ENCODE results near the gene HDGFL2. TPM values are rescaled to one million over a fixed set of nuclear protein-coding genes. Genes with fewer than 3 reads are reported as not detected.

Gene HDGFL2
- total RNA-seq, 1 donor from 2014 or later, result 92.6 TPM

- DNase-seq (ENCODE audit: low spot score, unreplicated experiment), result no peak
- peak; percentile 17 for TF ChIP-seq CTCF (IDR thresholded peaks at IDR 0.05; ENCODE audit: unreplicated experiment)
- Mint-ChIP-seq H3K27me3 (no peaks in the 10 kb centered on the region), H3K27ac (no peak overlapping the region), H3K4me1 (ENCODE audit: low read depth) (no peaks in the 10 kb centered on the region), H3K9me3 (ENCODE audit: low read depth) (no peaks in the 10 kb centered on the region), H3K4me3 (ENCODE audit: low read depth) (no peak overlapping the region), H3K36me3 (ENCODE audit: insufficient read depth) (peaks cover 6% of the 10 kb centered on the region)
These were observed 23.4 kb downstream of the HDGFL2 start for GRCh38 chr19:4495471-4495870.

DNA sequence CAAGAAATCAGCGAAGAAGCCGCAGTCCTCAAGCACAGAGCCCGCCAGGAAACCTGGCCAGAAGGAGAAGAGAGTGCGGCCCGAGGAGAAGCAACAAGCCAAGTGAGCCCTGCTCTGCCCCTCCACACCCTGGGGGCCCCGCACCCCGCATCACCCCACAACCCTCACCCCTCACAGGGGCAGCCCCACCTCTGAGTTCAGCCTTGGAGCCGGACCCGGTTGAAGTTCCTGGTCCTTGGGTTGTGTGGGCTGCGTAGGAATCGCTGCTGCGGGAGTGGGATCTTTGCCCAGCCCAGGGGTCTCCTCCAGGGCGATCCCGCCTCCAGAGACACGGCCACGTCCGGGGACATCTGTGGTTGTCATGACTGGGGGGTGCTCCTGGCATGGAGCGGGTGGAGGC, 24.2 kb downstream of the HDGFL2 start:
- peaks cover 6% of the 10 kb centered on the region for H3K36me3 Mint-ChIP-seq (ENCODE audit: insufficient read depth)
- no peak overlapping the region for H3K27ac Mint-ChIP-seq
- H3K4me1 Mint-ChIP-seq (ENCODE audit: low read depth), result no peaks in the 10 kb centered on the region
- H3K4me3 Mint-ChIP-seq (ENCODE audit: low read depth), result no peak overlapping the region
- H3K9me3 Mint-ChIP-seq (ENCODE audit: low read depth), result no peaks in the 10 kb centered on the region
- H3K27me3 Mint-ChIP-seq, result no peaks in the 10 kb centered on the region
- DNase-seq (ENCODE audit: low spot score, unreplicated experiment), result no peak
- no peak for TF ChIP-seq CTCF (IDR thresholded peaks at IDR 0.05; ENCODE audit: unreplicated experiment)

GRCh38 chr19:4497770-4498389, 25.8 kb downstream of the HDGFL2 start:
- Mint-ChIP-seq H3K36me3 (ENCODE audit: insufficient read depth) (peaks cover 6% of the 10 kb centered on the region), H3K4me3 (ENCODE audit: low read depth) (no peak overlapping the region), H3K27me3 (no peaks in the 10 kb centered on the region), H3K9me3 (ENCODE audit: low read depth) (no peaks in the 10 kb centered on the region), H3K27ac (no peak overlapping the region), H3K4me1 (ENCODE audit: low read depth) (no peaks in the 10 kb centered on the region)
- no peak for DNase-seq (ENCODE audit: low spot score, unreplicated experiment)
- TF ChIP-seq CTCF (IDR thresholded peaks at IDR 0.05; ENCODE audit: unreplicated experiment), result no peak

- no peak overlapping the region for H3K4me3 Mint-ChIP-seq (ENCODE audit: low read depth)
- no peaks in the 10 kb centered on the region for H3K4me1 Mint-ChIP-seq (ENCODE audit: low read depth)
- no peaks in the 10 kb centered on the region for H3K9me3 Mint-ChIP-seq (ENCODE audit: low read depth)
- DNase-seq (ENCODE audit: low spot score, unreplicated experiment), result no peak
- H3K27me3 Mint-ChIP-seq, result no peaks in the 10 kb centered on the region
- no peak for TF ChIP-seq CTCF (IDR thresholded peaks at IDR 0.05; ENCODE audit: unreplicated experiment)
- no peak overlapping the region for H3K27ac Mint-ChIP-seq
- peaks cover 6% of the 10 kb centered on the region for H3K36me3 Mint-ChIP-seq (ENCODE audit: insufficient read depth)
These were observed 26.6 kb downstream of the HDGFL2 start for GRCh38 chr19:4498694-4499093.

DNA sequence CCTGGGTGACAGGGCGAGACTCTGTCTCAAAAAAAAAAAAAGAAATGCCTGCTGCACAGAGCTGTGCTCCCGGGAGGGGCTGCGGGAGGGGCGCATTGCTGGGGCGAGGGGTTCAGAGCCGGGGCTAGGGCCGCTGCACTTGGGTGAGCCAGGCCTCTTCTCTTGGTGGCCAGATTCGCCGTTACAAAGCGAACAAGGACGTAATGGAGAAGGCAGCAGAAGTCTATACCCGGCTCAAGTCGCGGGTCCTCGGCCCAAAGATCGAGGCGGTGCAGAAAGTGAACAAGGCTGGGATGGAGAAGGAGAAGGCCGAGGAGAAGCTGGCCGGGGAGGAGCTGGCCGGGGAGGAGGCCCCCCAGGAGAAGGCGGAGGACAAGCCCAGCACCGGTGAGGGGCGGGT, 27.2 kb downstream of the HDGFL2 start:
- Mint-ChIP-seq H3K36me3 (ENCODE audit: insufficient read depth) (peaks cover 6% of the 10 kb centered on the region), H3K27ac (no peak overlapping the region), H3K4me1 (ENCODE audit: low read depth) (no peaks in the 10 kb centered on the region), H3K4me3 (ENCODE audit: low read depth) (no peak overlapping the region), H3K9me3 (ENCODE audit: low read depth) (no peaks in the 10 kb centered on the region), H3K27me3 (no peaks in the 10 kb centered on the region)
- TF ChIP-seq CTCF (IDR thresholded peaks at IDR 0.05; ENCODE audit: unreplicated experiment), result no peak
- DNase-seq (ENCODE audit: low spot score, unreplicated experiment), result no peak
